HG03196 (cell line): ENCODE measurements around the gene KIAA1586.

Source experiments
- ATAC-seq: cut with Tn5 transposase; IDR thresholded peaks from one replicate; pipeline ENCODE4 v1.9.1; 2021; ENCODE audit not compliant: unreplicated experiment

Gene KIAA1586

DNA sequence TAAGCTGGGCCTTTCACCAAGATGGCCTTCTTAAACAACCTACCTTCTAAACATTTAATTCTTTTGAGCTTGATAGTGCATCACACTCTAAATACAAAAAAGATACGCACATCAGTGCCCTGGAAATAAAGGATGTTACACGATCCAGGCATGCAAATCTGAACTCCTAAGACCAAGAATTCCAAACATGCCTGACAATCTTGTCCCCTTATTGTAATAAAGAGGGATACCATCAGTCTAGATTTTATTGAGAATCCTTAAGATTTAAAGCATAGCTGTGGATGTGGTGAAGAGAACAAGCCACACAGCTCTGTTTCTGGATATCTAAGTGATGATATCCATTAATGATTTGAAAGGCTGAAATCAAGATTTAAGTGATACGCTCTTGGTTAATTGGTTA, 56.5 kb downstream of the KIAA1586 start:
- ATAC-seq = no peak

DNA sequence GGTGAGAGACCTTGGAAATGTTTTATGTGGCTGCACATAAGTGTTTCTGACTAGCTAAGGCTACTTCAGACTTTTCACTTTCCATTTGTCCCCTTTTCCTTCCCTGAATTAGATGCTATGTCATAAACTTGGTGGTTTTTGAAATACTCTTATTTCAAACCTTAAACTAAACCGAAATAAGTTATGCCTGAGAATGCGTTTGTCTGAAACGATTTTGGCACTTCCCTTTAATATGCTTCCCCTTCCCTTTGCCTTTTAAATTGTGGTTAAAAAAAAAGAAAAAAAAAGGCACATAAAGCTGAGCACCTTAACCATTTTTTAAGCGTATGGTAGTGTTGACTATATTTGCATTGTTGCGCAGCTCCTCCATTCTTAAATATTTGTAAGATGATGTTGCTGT, 57.8 kb downstream of the KIAA1586 start:
- no peak for ATAC-seq
